Measurements from ENCODE around the gene ACSL5.
"Not testable (repeated sequence)": the region's sequence is repeated elsewhere in the genome, so short reads cannot be mapped to it uniquely, and the experiment has no call there.

Gene ACSL5

DNA sequence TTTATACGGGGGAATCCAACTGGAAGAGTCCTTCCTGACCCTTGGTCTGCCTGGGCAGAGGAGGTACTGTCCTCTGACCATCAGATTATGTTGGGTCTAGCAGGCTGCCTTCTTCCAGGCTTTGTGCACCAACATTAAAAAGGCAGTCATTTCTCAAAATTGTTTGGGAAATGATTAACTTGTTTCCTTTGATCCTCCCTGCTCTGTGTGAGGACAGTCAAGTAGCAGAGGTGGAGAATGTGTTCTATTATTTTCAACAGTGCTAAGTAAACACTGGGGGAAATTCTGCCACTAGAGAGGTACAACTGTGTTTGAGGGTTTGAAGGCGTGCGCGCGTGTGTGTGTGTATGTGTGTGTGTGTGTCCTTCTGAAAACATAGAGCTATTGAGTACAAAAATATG lies 20.6 kb downstream of the ACSL5 start:
- no peak for TF ChIP-seq CTCF (IDR thresholded peaks at IDR 0.05; ENCODE audit: borderline replicate concordance, insufficient read depth, low read depth, low read length)
- H3K4me3 ChIP-seq (ENCODE audit: low read depth, low read length), result no peak overlapping the region

DNA sequence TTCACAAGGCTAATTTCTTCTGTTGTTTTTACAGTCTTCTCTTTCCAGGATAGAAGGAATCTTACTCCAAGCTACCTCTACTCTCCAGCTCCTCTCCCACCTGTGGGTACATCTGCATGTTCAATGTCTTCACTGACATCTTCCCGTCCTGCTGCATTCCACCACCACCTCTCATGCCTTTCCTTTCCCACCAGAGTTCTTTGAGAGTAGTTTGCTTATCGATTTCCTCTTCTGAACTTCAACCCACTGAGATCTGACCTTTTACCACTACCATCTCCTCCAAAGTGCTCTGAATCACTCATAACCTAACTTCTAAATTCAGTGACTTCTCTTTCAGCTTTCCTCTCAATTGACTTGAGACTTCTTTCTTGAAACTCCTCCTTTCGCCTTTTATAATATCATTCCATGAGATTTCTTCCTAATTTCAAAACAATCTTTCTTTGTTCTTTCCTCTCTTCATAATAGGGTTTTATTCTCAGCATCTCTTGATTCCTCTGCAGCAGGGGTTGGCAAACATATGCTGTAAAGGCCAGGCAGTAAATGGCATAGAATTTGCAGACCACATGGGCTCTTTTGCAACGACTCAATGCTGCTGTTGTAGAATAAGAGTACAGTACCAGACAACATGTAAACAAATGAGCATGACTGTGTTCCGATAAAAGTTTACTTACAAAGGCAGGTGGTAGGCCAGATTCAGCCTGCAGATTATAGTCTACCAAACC lies 22.1 kb downstream of the ACSL5 start:
- no peak for TF ChIP-seq CTCF (IDR thresholded peaks at IDR 0.05; ENCODE audit: borderline replicate concordance, insufficient read depth, low read depth, low read length)
- no peak overlapping the region for H3K4me3 ChIP-seq (ENCODE audit: low read depth, low read length)

GRCh38 chr10:112397592-112397991 lies 23.7 kb downstream of the ACSL5 start:
- TF ChIP-seq CTCF (IDR thresholded peaks at IDR 0.05; ENCODE audit: borderline replicate concordance, insufficient read depth, low read depth, low read length), result no peak

GRCh38 chr10:112402917-112403316 lies 29.0 kb downstream of the ACSL5 start:
- H3K4me3 ChIP-seq (ENCODE audit: low read depth, low read length), result no peak overlapping the region
- no peak for TF ChIP-seq CTCF (IDR thresholded peaks at IDR 0.05; ENCODE audit: borderline replicate concordance, insufficient read depth, low read depth, low read length)

More at GRCh38 chr10:112397592-112397991, 23.7 kb downstream of the ACSL5 start:
- H3K4me3 ChIP-seq (ENCODE audit: low read depth, low read length), result no peak overlapping the region

DNA sequence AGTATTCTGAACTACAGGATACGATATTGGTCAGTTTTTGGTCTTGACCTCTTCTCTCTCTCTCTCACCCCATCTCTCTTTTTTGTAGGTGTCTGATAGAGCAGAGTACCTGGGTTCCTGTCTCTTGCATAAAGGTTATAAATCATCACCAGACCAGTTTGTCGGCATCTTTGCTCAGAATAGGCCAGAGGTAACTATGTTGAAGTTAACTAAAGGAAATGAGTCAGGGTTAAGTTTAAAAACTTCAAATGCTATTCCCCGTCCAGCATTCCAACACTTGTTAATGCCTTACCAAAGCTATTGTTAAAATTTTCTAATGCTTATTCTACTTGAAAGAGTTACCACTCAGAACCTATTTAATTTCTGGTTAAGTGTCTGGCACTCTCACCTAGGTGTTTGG lies 30.7 kb downstream of the ACSL5 start:
- no peak overlapping the region for H3K4me3 ChIP-seq (ENCODE audit: low read depth, low read length)
- TF ChIP-seq CTCF (IDR thresholded peaks at IDR 0.05; ENCODE audit: borderline replicate concordance, insufficient read depth, low read depth, low read length), result no peak

- not testable (repeated sequence) for H3K4me3 ChIP-seq (ENCODE audit: low read depth, low read length)
These were observed 32.9 kb downstream of the ACSL5 start for GRCh38 chr10:112406806-112407205.

DNA sequence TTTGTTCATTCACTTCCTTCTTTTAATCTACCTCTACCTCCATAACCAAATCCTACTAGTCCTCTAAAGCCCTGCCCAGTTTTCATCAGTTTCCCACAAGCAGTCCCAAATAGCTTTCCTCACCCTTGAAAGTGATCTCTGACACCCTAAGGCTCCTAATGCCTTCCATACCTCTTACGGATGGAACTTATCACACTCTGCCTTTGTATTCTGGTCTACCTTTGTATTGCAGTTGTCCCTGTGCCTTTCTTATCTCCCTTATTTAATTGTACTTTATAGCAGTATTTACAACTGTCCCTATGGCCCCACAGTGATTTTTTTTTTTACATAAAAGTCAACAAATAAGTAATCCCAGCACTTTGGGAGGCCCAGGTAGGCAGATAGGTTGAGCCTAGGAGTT lies 33.8 kb downstream of the ACSL5 start:
- H3K4me3 ChIP-seq (ENCODE audit: low read depth, low read length), result no peak overlapping the region
- TF ChIP-seq CTCF (IDR thresholded peaks at IDR 0.05; ENCODE audit: borderline replicate concordance, insufficient read depth, low read depth, low read length), result no peak
